ENCODE data around the gene TAS2R40.

GRCh38 chr7:143199040-143199439 is 22.8 kb upstream of the TAS2R40 start:
- TF ChIP-seq CREB5 (CRISPR knock-in tag; IDR thresholded peaks at IDR 0.05; ENCODE audit: low read depth) (no peak), ZNF8 (CRISPR knock-in tag; IDR thresholded peaks at IDR 0.05) (no peak), ZNF565 (CRISPR knock-in tag; conservative IDR thresholded peaks at IDR 0.05; ENCODE audit: low read depth) (no peak), TCF4 (CRISPR knock-in tag; IDR thresholded peaks at IDR 0.05; ENCODE audit: borderline replicate concordance) (no peak), ZFP30 (CRISPR knock-in tag; IDR thresholded peaks at IDR 0.05) (no peak), BACH2 (CRISPR knock-in tag; IDR thresholded peaks at IDR 0.05; ENCODE audit: borderline replicate concordance) (no peak), RARB (CRISPR knock-in tag; IDR thresholded peaks at IDR 0.05) (no peak), OSR1 (CRISPR knock-in tag; IDR thresholded peaks at IDR 0.05) (no peak), PATZ1 (CRISPR knock-in tag; IDR thresholded peaks at IDR 0.05; ENCODE audit: borderline replicate concordance) (no peak), TSHZ2 (CRISPR knock-in tag; IDR thresholded peaks at IDR 0.05) (no peak), ISL1 (CRISPR knock-in tag; IDR thresholded peaks at IDR 0.05) (no peak)
